HL-60 (cell line): ENCODE results near the gene DENND4B.

Experiments used
- CTCF ChIP-seq: IDR thresholded peaks from one replicate; pipeline ENCODE4 v1.5.1; 2011; ENCODE audit warnings: low read length, control low read depth, inconsistent platforms; ENCODE audit not compliant: insufficient read depth
- GABPA ChIP-seq: IDR thresholded peaks from 2 replicates; pipeline ENCODE4 v1.6.1; 2012; ENCODE audit warnings: low read depth
- POLR2AphosphoS5 ChIP-seq: IDR thresholded peaks from 2 replicates; pipeline ENCODE4 v1.6.1; 2012; ENCODE audit warnings: low read depth
- REST ChIP-seq: IDR thresholded peaks from 2 replicates; pipeline ENCODE4 v1.6.1; 2012; ENCODE audit warnings: low read depth; ENCODE audit not compliant: insufficient replicate concordance
- SPI1 ChIP-seq: IDR thresholded peaks from 2 replicates; pipeline ENCODE4 v1.6.1; 2012; ENCODE audit warnings: low read depth, mild to moderate bottlenecking, borderline replicate concordance

GRCh38 chr1:153932156-153933131 is 14.1 kb downstream of the DENND4B start:
- no peak for TF ChIP-seq CTCF
- TF ChIP-seq POLR2AphosphoS5 = no peak
- no peak for TF ChIP-seq SPI1
- no peak for TF ChIP-seq REST
- no peak for TF ChIP-seq GABPA
